Esophagus squamous epithelium (tissue), 5 donors: ENCODE results near the gene ILKAP. TPM values are rescaled to one million over a fixed set of nuclear protein-coding genes. Genes with fewer than 3 reads are reported as not detected.

Experiments used
- DNase-seq: peaks from one replicate; lab custom pipeline; 2025; lab: John Stamatoyannopoulos, UW
- H3K27ac ChIP-seq, 4 donors: fragments of 200-600 bp; sonication (generic); one replicate each; pipeline ENCODE4 v1.5.1; 2016 to 2019; ENCODE audit warnings: mild to moderate bottlenecking in 1 of 4
- H3K27me3 ChIP-seq, 4 donors: fragments of 200-600 bp; sonication (generic); 1 replicate in 3 of 4; 2 replicates in 1 of 4; pipeline versions ENCODE4 v1.5.1 to v1.6.0; 2017 to 2021; ENCODE audit warnings: antibody characterized with exemption in 1 of 4
- H3K36me3 ChIP-seq, 3 donors: fragments of 200-600 bp; sonication (generic); one replicate each; pipeline ENCODE4 v1.5.1; 2016 to 2019
- H3K4me1 ChIP-seq, 3 donors: fragments of 200-600 bp; sonication (generic); one replicate each; pipeline ENCODE4 v1.5.1; 2017 to 2019
- H3K4me3 ChIP-seq, 4 donors: fragments of 200-600 bp; sonication (generic); 1 replicate in 3 of 4; 2 replicates in 1 of 4; pipeline ENCODE4 v1.5.1; 2016 to 2019; ENCODE audit warnings: mild to moderate bottlenecking in 2 of 4, moderate library complexity in 1 of 4
- H3K9me3 ChIP-seq, 3 donors: fragments of 200-600 bp; sonication (generic); one replicate each; pipeline ENCODE4 v1.5.1; 2016 to 2019
- POLR2A ChIP-seq, 4 donors: fragments of 450-650 bp; IDR thresholded peaks; one replicate each; pipeline ENCODE4 v1.6.1; 2017; ENCODE audit warnings: antibody characterized with exemption in 4 of 4, mild to moderate bottlenecking in 4 of 4, moderate library complexity in 3 of 4
- WGBS, 2 donors: methylation state at CpG; one replicate each; pipeline ENCODE4 v1.1.5; 2018; 5-methylcytosine and 5-hydroxymethylcytosine counted together
- intact Hi-C: fragments of 100-400 bp; cut with DNase I; formaldehyde crosslinking; loops from one replicate; pipeline ENCODE4 v1.15.0; 2022
- total RNA-seq, 4 donors: library from RNA; depleted of rRNA; stranded (reverse); fragments of >200 nt; gene quantifications; one replicate each; pipeline ENCODE4 v1.1.0, GENCODE V29; 2016
- TF ChIP-seq, protein P1 (sequence below), 6 experiments: fragments of 450-650 bp in 4 of 6; fragments of 200-600 bp in 2 of 6; sonication (generic) in 2 of 6; IDR thresholded peaks; one replicate each; pipeline ENCODE4 v1.5.1; 2016 to 2019; ENCODE audit warnings: antibody characterized with exemption in 6 of 6, mild to moderate bottlenecking in 4 of 6, moderate library complexity in 4 of 6
- donor health status: DM: yes; HTN: yes; CAD: no.

Gene ILKAP
- total RNA-seq, 4 donors from 2014 or later, result 13.3 to 38.3 (median 20.7) TPM

GRCh38 chr2:238225911-238226697 lies 22.6 kb upstream of the ILKAP start:
- WGBS, 2 donors, result 86 to 93% methylated on average over 3 to 9 of the region's 38 CpGs
- no peak for DNase-seq
- H3K27ac ChIP-seq, result no peak overlapping the region
- intact Hi-C loops, result no loop called here
- no peak overlapping the region for H3K4me3 ChIP-seq
- no peaks in the 10 kb centered on the region for H3K36me3 ChIP-seq
- no peak for TF ChIP-seq POLR2A (IDR thresholded peaks at IDR 0.05)
- TF ChIP-seq, protein P1, sequence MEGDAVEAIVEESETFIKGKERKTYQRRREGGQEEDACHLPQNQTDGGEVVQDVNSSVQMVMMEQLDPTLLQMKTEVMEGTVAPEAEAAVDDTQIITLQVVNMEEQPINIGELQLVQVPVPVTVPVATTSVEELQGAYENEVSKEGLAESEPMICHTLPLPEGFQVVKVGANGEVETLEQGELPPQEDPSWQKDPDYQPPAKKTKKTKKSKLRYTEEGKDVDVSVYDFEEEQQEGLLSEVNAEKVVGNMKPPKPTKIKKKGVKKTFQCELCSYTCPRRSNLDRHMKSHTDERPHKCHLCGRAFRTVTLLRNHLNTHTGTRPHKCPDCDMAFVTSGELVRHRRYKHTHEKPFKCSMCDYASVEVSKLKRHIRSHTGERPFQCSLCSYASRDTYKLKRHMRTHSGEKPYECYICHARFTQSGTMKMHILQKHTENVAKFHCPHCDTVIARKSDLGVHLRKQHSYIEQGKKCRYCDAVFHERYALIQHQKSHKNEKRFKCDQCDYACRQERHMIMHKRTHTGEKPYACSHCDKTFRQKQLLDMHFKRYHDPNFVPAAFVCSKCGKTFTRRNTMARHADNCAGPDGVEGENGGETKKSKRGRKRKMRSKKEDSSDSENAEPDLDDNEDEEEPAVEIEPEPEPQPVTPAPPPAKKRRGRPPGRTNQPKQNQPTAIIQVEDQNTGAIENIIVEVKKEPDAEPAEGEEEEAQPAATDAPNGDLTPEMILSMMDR (IDR thresholded peaks at IDR 0.05), result no peak
- peaks cover 0 to 8% (median 0%) of the 10 kb centered on the region in 4 donors for H3K27me3 ChIP-seq
- peaks cover 0 to 20% (median 3%) of the 10 kb centered on the region in 3 donors for H3K4me1 ChIP-seq
- no peaks in the 10 kb centered on the region for H3K9me3 ChIP-seq

DNA sequence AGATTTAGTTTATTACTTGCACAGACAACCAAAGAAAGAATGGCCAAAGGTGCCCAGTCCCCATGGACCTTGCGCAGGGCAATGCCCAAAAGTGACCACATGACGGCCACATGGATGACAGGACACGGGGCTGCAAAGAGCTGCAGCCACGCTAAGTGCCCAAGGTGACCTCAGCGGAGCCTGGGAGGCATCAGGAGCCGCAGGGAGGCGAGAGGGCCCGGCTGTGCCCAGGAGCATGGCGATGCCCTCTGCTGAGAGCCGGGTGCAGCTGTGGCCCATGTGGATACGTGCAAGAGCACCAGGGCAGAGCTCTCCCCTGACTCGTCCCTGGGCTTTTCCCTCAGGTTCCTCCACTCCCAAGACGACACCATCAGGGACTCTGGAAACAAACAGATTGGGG lies 21.6 kb upstream of the ILKAP start:
- Histone ChIP-seq H3K27me3 (peaks cover 0 to 2% (median 0%) of the 10 kb centered on the region in 4 donors), H3K9me3 (no peaks in the 10 kb centered on the region), H3K4me1 (peaks cover 0 to 14% (median 3%) of the 10 kb centered on the region in 3 donors), H3K4me3 (no peak overlapping the region), H3K27ac (no peak overlapping the region), H3K36me3 (no peaks in the 10 kb centered on the region)
- TF ChIP-seq, protein P1 (IDR thresholded peaks at IDR 0.05), result no peak
- TF ChIP-seq POLR2A (IDR thresholded peaks at IDR 0.05), result no peak
- intact Hi-C loops, result no loop called here
- DNase-seq, result no peak
- 71 to 100% methylated on average over 1 to 4 of the region's 13 CpGs for WGBS, 2 donors

DNA sequence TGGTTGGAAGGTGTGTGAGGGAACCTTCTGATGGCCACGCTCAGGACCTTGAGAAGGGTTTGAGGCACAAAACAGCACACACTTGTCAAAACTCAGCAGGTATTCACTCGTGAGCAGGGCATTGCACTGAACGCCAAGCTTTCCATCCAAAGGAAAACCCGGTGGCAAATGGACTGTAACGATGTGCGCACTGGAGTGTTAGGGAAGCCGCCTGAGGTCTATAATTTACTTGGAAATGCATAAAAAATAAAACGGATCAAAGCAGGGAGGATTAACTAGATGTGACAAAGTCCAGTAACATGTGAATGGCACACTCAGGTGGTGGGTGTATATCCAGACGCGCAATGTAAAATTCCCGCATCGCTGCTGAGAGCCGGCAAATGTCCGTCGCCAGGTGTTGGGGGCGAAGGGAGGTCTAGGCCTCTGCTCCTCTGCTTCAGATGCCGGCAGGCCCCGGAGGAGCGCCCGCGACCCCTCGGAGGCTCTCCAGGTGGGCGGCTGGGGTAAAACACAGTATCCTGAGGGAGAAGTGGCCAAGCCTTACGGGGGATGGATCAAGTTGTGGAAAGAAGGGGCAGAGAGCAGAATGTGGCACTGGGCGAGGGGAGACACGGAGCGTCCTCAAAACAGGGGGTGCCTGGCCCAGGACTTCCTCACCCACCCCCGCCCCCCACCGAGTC lies 21.0 kb upstream of the ILKAP start:
- WGBS, 2 donors, result 92 to 94% methylated on average over 24 to 28 of the region's 29 CpGs
- Histone ChIP-seq H3K27me3 (no peaks in the 10 kb centered on the region), H3K27ac (no peak overlapping the region), H3K9me3 (no peaks in the 10 kb centered on the region), H3K4me3 (no peak overlapping the region), H3K36me3 (no peaks in the 10 kb centered on the region), H3K4me1 (peaks cover 0 to 14% (median 3%) of the 10 kb centered on the region in 3 donors)
- no peak for DNase-seq
- TF ChIP-seq POLR2A (IDR thresholded peaks at IDR 0.05), result no peak
- TF ChIP-seq, protein P1 (IDR thresholded peaks at IDR 0.05), result no peak
- intact Hi-C loops, result no loop called here

GRCh38 chr2:238220892-238221521 lies 17.5 kb upstream of the ILKAP start:
- H3K27me3 ChIP-seq, result no peaks in the 10 kb centered on the region
- no peak for DNase-seq
- no peak overlapping the region for H3K4me3 ChIP-seq
- no peaks in the 10 kb centered on the region for H3K36me3 ChIP-seq
- peaks cover 0 to 5% (median 3%) of the 10 kb centered on the region in 3 donors for H3K4me1 ChIP-seq
- no CpG with 5 or more reads among the region's 23 CpGs for WGBS, 2 donors
- intact Hi-C loops, result no loop called here
- TF ChIP-seq, protein P1 (IDR thresholded peaks at IDR 0.05), result no peak
- no peak for TF ChIP-seq POLR2A (IDR thresholded peaks at IDR 0.05)
- H3K27ac ChIP-seq, result no peak overlapping the region
- H3K9me3 ChIP-seq, result no peaks in the 10 kb centered on the region
